ENCODE measurements around the gene DCUN1D3.

DCUN1D3 gene

DNA sequence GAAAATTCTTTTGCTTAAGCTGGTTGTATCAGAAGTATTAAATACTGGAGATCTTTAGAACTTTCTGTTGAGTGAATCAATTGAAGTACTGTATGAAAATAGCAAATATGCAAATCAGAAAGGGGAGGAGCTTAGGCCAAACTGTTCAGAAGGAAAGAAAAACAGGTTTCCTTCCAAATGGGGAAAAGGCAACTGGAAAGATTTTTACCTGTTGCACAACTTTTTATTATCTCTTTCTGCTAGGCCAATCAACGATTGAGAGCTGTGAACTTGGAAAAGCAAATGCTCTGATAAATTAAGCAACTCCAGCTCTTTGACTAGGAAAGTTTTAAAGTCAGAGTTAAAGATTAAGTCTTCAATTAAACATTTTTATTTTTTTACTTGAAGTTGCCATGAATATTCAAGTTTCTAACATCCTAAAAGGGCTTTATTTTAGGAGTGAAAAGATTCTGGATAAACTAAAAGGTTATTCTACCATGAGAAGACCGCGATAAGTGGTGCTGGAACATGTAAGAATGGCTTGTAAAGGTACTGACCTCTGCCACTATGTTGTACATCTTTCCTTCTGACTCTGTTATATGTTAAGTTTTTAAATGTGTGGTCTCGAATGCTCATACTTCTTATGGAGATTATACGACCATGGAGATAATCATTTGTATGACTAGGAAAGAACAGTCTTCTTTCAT, 16.5 kb downstream of the DCUN1D3 start:
- DNase-seq (ENCODE audit: low read depth, low spot score) = no peak
- no peak overlapping the region for H3K4me3 ChIP-seq (ENCODE audit: low read depth, low read length)
- TF ChIP-seq CTCF (IDR thresholded peaks at IDR 0.05; ENCODE audit: low read depth, low read length) = no peak
- in situ Hi-C loops (cut with HindIII; ENCODE audit: low sequenced_read_pairs) = no loop called here

DNA sequence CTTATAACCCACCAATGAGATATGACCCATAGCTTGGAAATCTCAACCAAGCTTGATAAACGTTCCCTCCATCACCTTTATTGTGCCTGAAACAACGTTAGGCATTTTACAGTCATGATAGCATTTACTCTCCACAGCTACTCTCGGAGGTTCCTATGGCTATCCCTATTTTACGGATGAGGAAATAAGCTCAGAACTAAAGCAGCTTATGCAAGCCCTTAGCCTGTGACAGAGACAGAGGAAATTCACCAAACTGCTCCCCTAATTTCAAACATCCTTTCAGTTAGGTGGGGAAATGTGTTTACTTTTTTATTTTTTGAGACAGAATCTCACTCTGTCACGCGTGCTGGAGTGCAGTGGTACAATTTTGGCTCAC, 18.7 kb downstream of the DCUN1D3 start:
- no peak for DNase-seq (ENCODE audit: low read depth, low spot score)
- in situ Hi-C loops (cut with HindIII; ENCODE audit: low sequenced_read_pairs) = no loop called here
- no peak overlapping the region for H3K4me3 ChIP-seq (ENCODE audit: low read depth, low read length)
- TF ChIP-seq CTCF (IDR thresholded peaks at IDR 0.05; ENCODE audit: low read depth, low read length) = no peak

DNA sequence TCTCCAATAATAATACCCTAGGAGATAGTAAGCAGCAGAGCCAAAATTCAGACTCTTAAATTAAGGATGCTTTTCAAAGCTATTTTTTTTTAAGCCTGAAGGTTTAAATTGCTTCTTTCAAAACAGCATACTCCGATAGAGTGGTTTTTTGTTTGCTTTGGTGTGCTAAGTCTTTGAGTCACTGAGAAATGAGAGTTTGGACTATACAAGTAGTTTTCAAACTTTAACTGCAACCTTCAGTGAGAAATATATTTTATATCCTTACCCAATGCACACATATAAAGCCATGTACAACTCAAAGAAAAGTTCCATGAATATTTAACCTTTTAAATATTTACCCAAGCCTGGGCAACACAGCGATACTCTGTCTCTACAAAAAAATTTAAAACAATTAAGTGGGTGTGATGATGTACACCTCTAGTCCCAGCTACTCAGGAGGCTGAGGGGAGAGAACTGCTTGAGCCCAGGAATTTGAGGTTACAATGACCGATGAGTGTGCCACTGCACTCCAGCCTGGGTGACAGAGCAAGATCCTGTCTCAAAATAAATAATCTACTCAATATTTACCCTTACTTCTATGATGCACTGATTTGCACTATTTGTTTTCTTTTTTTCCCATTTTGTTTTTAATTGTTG, 19.2 kb downstream of the DCUN1D3 start:
- H3K4me3 ChIP-seq (ENCODE audit: low read depth, low read length) = no peak overlapping the region
- in situ Hi-C loops (cut with HindIII; ENCODE audit: low sequenced_read_pairs) = no loop called here
- DNase-seq (ENCODE audit: low read depth, low spot score) = no peak
- no peak for TF ChIP-seq CTCF (IDR thresholded peaks at IDR 0.05; ENCODE audit: low read depth, low read length)

GRCh38 chr16:20879175-20880040, 20.8 kb downstream of the DCUN1D3 start:
- peak; percentile 57 for DNase-seq (ENCODE audit: low read depth, low spot score)
- H3K4me3 ChIP-seq (ENCODE audit: low read depth, low read length) = no peak overlapping the region
- TF ChIP-seq CTCF (IDR thresholded peaks at IDR 0.05; ENCODE audit: low read depth, low read length) = no peak
- in situ Hi-C loops (cut with HindIII; ENCODE audit: low sequenced_read_pairs) = no loop called here

DNA sequence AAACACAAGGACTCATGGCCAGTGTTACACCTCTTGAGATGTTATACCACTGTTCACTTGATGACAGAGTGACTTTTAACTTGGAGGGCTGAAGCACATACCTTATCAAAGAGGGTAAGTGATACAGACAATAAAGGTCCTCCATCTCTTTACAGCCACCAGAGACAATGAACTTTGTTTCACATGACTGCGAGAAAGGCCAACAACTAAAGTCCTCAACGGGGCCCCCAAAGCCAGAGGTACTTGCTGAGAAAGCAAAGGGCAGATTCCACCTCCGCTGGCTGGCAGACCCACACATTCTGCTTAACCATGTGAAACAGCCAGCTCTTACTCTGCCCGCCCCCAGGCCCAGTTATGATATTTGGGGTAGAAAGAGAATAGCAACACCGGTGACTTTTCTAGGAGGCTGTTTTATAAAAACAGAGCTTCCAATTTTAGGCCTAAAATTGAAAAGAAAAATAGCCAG, 21.4 kb downstream of the DCUN1D3 start:
- no peak for DNase-seq (ENCODE audit: low read depth, low spot score)
- TF ChIP-seq CTCF (IDR thresholded peaks at IDR 0.05; ENCODE audit: low read depth, low read length) = no peak
- H3K4me3 ChIP-seq (ENCODE audit: low read depth, low read length) = no peak overlapping the region
- in situ Hi-C loops (cut with HindIII; ENCODE audit: low sequenced_read_pairs) = no loop called here

- H3K4me3 ChIP-seq (ENCODE audit: low read depth, low read length) = no peak overlapping the region
- in situ Hi-C loops (cut with HindIII; ENCODE audit: low sequenced_read_pairs) = no loop called here
- no peak for TF ChIP-seq CTCF (IDR thresholded peaks at IDR 0.05; ENCODE audit: low read depth, low read length)
- DNase-seq (ENCODE audit: low read depth, low spot score) = no peak
Observed at GRCh38 chr16:20875355-20875650, 24.9 kb downstream of the DCUN1D3 start.

Measured in astrocyte of the spinal cord (primary cell).